ENCODE results near the gene CDK1. TPM values are rescaled to one million over a fixed set of nuclear protein-coding genes. Genes with fewer than 3 reads are reported as not detected.

Gene CDK1
- polyA plus RNA-seq, 1 donor (not counting 4 experiments of a cell fraction or from before 2014, with no cell fraction given), result 43.8 TPM

GRCh38 chr10:60821656-60822055 lies 43.4 kb downstream of the CDK1 start:
- DNase-seq (ENCODE audit: low read depth, low spot score) (no peak), FAIRE-seq (no peak)
- Histone ChIP-seq H3K4me2 (ENCODE audit: control insufficient read depth, extremely low read depth, insufficient read depth, low read depth, low read length) (no peak overlapping the region), H3K27ac (ENCODE audit: control insufficient read depth, insufficient read depth, low read length) (no peak overlapping the region), H4K20me1 (ENCODE audit: control insufficient read depth, extremely low read depth, insufficient read depth, low read length) (no peaks in the 10 kb centered on the region), H2AFZ (ENCODE audit: control insufficient read depth, low read length) (no peak overlapping the region), H3K9me3 (ENCODE audit: control insufficient read depth, low read depth, low read length) (no peaks in the 10 kb centered on the region), H3K27me3 (ENCODE audit: control insufficient read depth, extremely low read depth, insufficient read depth, low read length) (no peaks in the 10 kb centered on the region), H3K36me3 (ENCODE audit: control insufficient read depth in 2 of 2, extremely low read depth in 1 of 2, insufficient read depth in 2 of 2, low read length in 2 of 2) (no peaks in the 10 kb centered on the region), H3K4me3 (ENCODE audit: control insufficient read depth in 2 of 3, extremely low read depth in 1 of 3, insufficient read depth in 2 of 3, low read depth in 1 of 3, low read length in 3 of 3) (no peak overlapping the region), H3K79me2 (ENCODE audit: control insufficient read depth, insufficient read depth, low read length) (no peaks in the 10 kb centered on the region), H3K9me1 (ENCODE audit: control insufficient read depth, extremely low read depth, insufficient read depth, low read length) (no peaks in the 10 kb centered on the region), H3K4me1 (ENCODE audit: control insufficient read depth, extremely low read depth, insufficient read depth, low read length) (no peaks in the 10 kb centered on the region), H3K9ac (ENCODE audit: control insufficient read depth, extremely low read depth, insufficient read depth, low read length) (no peak overlapping the region)
- dilution Hi-C loops (cut with MboI; ENCODE audit: extremely low pct_ligation_motif_present, low sequenced_read_pairs), result no loop called here
- no peak for TF ChIP-seq CTCF (optimal IDR thresholded peaks at IDR 0.05 in 1 of 3, IDR thresholded peaks at IDR 0.05 in 1 of 3, conservative IDR thresholded peaks at IDR 0.05 in 1 of 3; ENCODE audit: extremely low read depth in 1 of 3, insufficient read depth in 2 of 3, low read length in 3 of 3)
- TF ChIP-seq EZH2 (IDR thresholded peaks at IDR 0.05; ENCODE audit: low read length), result no peak

- Histone ChIP-seq H3K36me3 (ENCODE audit: control insufficient read depth in 2 of 2, extremely low read depth in 1 of 2, insufficient read depth in 2 of 2, low read length in 2 of 2) (no peaks in the 10 kb centered on the region), H3K9ac (ENCODE audit: control insufficient read depth, extremely low read depth, insufficient read depth, low read length) (no peak overlapping the region), H3K4me3 (ENCODE audit: control insufficient read depth in 2 of 3, extremely low read depth in 1 of 3, insufficient read depth in 2 of 3, low read depth in 1 of 3, low read length in 3 of 3) (no peak overlapping the region), H3K9me3 (ENCODE audit: control insufficient read depth, low read depth, low read length) (no peaks in the 10 kb centered on the region), H2AFZ (ENCODE audit: control insufficient read depth, low read length) (no peak overlapping the region), H4K20me1 (ENCODE audit: control insufficient read depth, extremely low read depth, insufficient read depth, low read length) (no peaks in the 10 kb centered on the region), H3K27me3 (ENCODE audit: control insufficient read depth, extremely low read depth, insufficient read depth, low read length) (no peaks in the 10 kb centered on the region), H3K27ac (ENCODE audit: control insufficient read depth, insufficient read depth, low read length) (no peak overlapping the region), H3K4me2 (ENCODE audit: control insufficient read depth, extremely low read depth, insufficient read depth, low read depth, low read length) (no peak overlapping the region), H3K4me1 (ENCODE audit: control insufficient read depth, extremely low read depth, insufficient read depth, low read length) (peaks cover 3% of the 10 kb centered on the region), H3K79me2 (ENCODE audit: control insufficient read depth, insufficient read depth, low read length) (no peaks in the 10 kb centered on the region), H3K9me1 (ENCODE audit: control insufficient read depth, extremely low read depth, insufficient read depth, low read length) (no peaks in the 10 kb centered on the region)
- dilution Hi-C loops (cut with MboI; ENCODE audit: extremely low pct_ligation_motif_present, low sequenced_read_pairs), result no loop called here
- no peak for TF ChIP-seq CTCF (optimal IDR thresholded peaks at IDR 0.05 in 1 of 3, IDR thresholded peaks at IDR 0.05 in 1 of 3, conservative IDR thresholded peaks at IDR 0.05 in 1 of 3; ENCODE audit: extremely low read depth in 1 of 3, insufficient read depth in 2 of 3, low read length in 3 of 3)
- TF ChIP-seq EZH2 (IDR thresholded peaks at IDR 0.05; ENCODE audit: low read length), result no peak
- DNase-seq (ENCODE audit: low read depth, low spot score) (no peak), FAIRE-seq (no peak)
These were observed 44.5 kb downstream of the CDK1 start for GRCh38 chr10:60822809-60823208.
